RKO (cell line): Measurements from ENCODE around the gene TMEM250.

Source experiments
- DNase-seq: peaks from one replicate; pipeline ENCODE4 v3.0.0-alpha.2; 2016; ENCODE audit warnings: low spot score

The TMEM250 gene

DNA sequence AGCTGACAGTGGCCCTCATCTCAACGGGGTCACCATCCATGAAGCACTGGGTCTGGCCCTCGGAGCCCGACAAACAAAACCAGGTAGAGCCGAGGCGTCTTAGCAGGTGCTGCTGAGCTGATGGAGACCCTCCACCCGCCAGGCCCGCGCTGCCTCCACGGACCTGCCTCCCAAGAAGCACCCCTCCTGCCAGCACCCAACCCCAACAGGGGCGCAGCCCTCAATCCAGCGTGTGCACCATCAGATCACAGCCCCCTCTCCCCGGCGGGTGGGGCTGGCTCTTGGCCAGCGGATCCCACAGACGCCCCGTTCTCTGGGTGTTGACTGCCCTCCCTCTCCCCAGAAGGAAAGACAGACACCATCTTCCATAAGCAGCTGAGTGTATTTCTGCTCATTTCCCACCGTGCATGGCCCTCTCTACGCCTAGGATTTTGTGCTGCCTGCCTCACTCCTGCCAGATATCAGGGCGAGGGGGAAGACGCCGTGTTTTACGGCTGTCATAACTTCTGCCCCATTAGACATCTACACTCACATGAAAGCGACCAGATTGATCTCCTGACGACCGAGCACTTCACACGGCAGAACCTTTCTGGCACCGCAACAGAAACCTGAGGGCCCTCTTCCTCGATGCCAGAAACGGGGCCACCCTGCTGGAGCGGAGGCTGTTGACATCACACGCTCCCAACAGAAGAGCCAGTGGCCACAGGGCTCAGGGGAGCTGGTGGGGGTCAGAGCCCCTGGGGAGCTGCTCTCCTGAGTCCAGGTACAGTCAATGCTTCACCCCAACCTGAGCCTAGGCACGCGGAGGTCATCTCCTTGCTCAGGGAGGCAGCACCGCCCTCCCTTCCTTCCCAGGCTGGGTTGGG is 35.9 kb downstream of the TMEM250 start:
- DNase-seq: no peak

DNA sequence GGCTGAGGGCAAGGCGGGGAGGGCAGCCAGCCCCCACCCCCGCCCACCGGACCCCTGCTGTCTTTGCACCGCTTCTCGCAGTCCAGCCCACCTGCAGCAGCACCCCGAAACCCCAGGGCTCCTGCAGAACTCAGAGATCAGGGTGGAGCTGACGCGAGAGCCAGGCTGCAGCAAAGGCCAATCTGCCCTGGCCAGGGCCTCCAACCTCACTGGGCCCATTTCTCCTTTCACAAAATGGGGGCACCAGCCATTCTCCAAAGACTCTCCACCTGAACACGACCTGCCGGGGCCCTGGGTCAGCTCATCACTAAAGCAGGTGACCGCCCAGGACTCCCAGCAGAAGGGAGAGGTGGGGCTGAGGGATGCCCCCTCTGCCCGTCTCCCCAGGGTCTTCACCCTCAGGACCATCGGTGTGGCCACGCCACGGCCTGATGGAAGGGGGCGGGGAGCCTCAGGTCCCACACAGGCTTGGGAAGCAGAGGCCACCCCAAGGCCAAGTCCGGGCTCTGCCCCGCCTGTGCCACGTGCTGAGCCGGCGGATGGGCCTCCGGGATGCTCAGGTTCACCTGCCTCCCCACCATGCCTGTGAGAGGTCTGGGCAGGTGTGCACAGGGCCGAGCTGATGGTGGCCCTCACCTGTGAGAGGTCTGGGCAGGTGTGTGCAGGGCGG is 36.7 kb downstream of the TMEM250 start:
- DNase-seq: no peak

DNA sequence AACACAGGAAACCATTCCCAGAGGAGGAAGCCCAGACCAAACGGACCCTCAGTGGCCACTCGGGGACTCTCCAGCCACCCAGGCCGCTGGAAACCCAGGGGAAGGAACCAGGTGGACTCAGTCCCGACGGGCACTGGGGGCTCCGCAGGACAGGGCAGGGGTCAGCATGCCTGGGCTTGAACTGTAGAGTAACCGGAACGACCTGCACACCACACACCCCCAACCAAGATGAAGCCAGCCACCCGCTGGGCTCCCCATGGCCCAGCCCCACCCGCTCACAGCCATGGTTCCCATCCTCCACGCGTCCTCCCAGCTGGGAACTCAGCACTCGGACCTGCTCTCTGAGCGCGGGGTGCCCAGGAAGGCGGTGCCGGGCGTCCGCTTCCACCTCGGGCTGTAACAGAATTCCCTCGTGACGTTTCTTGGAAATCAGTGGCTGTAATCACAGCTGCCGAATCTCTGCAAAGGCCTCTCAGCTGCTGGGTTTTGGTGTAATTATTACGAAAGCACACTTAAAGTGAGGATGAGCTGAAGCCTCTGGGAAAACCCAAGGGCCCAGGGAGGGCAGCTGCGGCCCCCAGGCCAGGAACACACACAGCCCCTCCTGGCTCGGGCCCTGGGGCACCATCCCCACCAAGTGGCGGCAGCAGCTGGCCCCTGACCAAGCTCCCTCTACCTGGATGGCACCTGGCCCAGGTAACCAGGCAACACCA is 37.4 kb downstream of the TMEM250 start:
- no peak for DNase-seq

DNA sequence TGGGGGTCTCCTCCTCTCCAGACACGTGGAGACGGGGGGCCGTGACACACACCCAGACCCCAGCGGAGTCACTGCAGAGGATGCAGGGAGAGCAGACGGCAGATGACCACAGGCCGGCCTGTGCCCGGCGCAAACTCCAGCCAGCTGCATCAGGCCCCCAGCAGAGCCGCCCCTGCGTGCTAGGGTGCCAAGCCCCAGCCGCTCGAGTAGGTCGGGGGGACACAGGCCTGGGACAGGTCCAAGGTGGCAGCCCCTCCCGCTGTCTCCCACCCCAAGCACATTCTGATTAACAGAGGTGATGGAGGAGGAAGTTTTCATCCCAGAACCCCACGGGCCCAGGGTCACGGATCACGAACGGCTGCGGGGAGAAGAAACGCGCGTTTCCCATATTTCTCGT is 38.0 kb downstream of the TMEM250 start:
- no peak for DNase-seq

DNA sequence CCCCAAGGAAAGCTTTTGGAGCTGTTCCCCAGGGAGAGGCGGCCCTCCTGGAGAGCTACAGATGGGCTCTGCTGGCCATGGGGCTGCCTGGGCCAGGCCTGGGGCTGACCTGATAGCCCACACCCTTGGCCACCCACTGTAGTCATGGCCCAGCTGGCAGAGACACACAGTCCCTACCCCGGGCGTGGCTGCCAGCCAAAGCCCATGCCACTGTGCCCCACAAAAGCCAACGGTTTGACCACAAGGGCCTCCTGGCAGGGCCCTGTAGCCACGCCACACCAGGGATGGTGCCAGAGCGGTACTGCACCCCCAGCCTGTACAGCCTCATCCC is 38.8 kb downstream of the TMEM250 start:
- no peak for DNase-seq

DNA sequence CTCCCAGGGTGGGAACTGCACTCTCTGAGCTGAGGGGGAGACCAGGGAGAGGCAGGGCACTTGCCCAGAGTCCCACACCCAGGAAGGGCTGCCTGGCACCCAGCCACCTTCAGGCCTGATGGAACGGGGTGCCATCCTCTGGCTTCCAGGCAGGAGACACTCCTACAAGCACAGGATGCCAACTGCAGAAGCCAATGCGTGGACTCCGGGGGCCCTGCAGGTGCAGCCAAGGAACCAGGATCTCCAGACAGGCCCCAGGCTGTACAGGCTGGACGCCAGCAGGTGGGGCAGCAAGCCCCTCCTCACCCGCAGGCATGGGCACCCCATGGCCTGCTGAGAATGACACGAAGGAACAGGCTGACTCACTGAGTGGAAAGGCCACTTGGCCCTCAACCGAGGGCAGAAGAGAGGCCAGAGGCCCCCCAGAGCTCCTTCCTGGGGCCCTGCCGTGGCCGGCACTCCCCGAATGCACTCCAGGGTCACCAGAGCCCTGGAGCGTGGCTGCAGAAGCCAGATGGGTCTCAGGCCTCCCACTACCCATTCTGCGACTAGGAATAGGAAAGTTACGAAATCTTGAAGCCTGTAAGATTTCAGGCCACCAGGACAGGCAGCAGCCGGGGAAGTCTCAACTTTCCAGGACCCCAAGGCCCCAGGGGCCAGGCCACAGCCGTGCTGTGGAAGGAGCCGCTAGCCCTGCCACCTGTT is 39.3 kb downstream of the TMEM250 start:
- DNase-seq: no peak

DNA sequence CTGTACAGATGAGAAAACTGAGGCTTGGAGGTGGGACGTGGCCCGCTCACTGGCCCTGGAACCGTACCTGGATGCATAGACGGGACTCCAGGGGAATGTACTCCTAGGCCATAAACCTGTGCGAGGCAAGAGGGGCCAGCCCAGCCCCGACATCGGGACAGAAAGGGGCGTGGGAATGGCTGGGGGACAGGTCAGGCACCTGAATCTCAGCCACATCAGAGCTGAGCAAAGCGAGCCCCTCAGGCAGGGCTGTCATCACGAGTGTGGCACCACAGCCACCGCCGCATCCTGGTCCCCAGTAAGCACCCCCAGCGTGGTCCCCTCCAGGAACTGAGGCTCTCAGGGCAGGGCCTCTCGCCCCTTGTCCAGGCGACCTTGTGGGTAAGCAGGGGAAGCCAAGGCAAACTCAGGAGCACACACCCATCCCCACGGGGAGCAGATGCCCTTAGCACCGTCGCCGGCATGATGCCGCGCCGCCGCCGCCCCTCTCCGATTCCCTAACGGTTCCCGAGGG is 40.1 kb downstream of the TMEM250 start:
- no peak for DNase-seq

GRCh38 chr9:136078024-136078423 is 40.7 kb downstream of the TMEM250 start:
- DNase-seq: no peak

GRCh38 chr9:136077491-136077890 is 41.2 kb downstream of the TMEM250 start:
- DNase-seq: no peak

- DNase-seq: no peak
These were observed 42.6 kb downstream of the TMEM250 start for GRCh38 chr9:136075881-136076678.

GRCh38 chr9:136075134-136075841 is 43.4 kb downstream of the TMEM250 start:
- no peak for DNase-seq

DNA sequence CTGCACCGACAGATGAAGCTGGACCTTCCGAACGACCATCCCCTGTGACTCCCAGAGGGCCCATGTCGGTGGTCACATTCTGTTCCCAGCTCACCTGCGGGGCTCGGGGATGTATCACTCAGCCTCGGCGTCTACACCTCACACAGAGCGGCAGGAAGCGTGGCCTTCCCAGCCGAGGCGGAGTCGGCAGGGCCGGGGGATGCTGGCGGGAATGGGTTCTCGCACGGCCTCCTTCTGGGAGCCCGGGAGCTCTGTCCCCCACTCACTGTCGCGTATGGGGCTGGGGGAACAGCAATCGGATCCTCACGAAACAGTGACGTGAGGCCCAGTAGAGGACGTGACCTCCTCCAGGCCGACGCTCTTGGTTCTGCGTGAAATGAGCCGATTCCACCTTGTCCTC is 44.0 kb downstream of the TMEM250 start:
- no peak for DNase-seq
